Endometrium (tissue), 2 donors: ENCODE measurements around the gene TESK2.
"Not testable (repeated sequence)": the region's sequence is repeated elsewhere in the genome, so short reads cannot be mapped to it uniquely, and the experiment has no call there.

ENCODE experiments used
- FAIRE-seq: peaks from 2 replicates; lab custom pipeline; 2012; peaks lifted over from hg19 to GRCh38; lab: Jason Lieb, UNC
- donor health status: control.
- donor health status: control.

The TESK2 gene, protein sequence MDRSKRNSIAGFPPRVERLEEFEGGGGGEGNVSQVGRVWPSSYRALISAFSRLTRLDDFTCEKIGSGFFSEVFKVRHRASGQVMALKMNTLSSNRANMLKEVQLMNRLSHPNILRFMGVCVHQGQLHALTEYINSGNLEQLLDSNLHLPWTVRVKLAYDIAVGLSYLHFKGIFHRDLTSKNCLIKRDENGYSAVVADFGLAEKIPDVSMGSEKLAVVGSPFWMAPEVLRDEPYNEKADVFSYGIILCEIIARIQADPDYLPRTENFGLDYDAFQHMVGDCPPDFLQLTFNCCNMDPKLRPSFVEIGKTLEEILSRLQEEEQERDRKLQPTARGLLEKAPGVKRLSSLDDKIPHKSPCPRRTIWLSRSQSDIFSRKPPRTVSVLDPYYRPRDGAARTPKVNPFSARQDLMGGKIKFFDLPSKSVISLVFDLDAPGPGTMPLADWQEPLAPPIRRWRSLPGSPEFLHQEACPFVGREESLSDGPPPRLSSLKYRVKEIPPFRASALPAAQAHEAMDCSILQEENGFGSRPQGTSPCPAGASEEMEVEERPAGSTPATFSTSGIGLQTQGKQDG

DNA sequence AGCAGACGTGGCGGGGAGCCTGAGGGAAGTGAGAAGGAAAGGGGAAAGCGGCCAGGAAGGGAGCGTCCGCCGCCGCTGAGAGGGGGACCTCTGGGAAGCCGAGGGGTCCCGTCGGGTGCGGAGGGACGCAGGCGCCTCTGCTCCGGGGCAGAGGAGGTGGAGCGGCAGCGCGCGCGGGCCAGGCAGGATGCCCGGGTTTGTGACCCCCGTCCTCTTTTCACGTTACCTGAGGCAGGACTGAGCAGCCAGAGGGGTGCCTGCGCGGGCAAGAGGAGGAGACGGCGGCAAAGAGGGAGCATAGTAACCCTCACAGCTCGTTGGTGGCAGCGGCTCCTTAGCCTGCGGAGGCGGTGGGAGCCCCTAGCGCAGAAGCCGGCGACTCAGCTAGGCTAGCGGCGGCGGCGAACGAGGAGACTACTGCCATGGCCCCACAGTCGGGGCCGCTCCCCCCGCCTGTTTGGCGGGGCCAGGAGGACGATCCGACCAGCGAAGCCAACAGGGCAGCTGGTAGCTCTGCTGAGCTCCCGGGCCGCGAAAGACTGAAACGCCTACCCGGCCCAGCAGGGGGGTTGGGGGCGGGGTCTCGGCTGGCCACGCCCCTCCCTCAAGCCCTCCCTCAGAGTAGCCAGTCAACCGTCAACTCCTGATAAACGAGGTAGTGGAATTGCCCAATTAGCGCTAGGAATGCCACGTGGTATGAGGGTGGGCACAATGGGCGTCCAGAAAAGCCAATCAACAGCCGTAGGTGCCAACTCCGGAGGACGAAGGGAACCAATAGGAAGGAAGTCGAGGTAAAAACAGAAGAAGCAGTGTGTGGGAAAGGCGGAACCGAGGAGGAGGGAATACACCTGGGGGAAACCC, at the start of gene TESK2:
TESK2 (minus strand) TSS at position 538 of the 861 bp plus-strand sequence. CDS start 33,378 bp downstream, outside the sequence.
- FAIRE-seq: peak; percentile 99

DNA sequence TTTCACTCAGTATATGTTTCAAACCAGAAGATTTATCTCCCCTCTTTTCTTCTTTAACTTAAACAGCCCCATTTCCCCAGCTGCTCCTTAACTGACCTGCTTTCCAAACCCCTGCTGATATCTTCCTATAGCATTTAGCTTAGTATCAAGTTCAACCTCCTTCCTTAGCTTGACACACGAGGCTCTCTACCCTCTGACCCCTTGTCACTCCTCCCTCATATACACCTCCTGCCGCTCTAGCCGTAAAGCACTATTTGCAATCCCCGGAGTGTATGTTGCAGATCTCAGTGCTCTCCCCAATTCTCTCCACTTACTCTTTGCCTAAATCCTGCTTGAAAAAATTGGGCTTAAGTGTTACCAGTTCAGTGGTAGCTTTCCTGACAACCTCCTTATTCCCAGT, 45.9 kb upstream of the TESK2 start:
- FAIRE-seq: no peak

DNA sequence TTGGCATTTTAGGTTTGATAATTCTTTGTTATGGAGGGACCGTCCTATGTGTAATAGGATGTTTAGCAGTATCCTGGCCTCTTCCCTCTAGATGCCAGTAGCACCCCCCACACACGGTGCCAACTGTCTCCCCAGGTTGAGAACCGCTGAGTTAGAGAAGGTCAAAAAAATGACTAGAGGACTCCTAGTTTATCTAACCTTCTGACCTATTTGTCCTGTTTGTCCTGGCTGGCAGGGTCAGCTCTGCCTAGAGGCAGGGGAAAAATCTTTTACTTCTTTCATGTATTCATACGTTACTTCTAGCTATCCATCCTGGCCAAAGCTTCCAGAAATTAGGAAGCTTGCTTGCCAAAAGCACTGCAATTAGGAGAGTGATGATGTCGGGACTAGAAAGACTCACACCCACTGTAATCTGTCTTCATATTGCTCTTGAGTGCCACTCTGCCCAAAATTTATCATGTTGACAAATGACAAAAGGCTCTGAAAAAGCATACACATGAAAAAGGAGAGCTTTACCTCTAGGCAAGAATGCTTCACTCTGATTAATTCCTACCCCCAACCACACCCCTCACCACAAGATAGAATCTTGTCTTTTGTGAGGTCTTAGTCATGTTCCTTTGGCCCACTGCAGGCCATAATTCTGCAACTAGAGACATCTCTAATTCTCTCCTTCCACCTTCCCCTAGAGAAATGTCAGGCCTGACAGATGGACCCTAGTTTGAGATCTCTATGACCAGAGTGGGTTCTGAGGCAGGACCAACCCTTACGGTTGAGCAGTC, 45.2 kb upstream of the TESK2 start:
- FAIRE-seq: no peak

DNA sequence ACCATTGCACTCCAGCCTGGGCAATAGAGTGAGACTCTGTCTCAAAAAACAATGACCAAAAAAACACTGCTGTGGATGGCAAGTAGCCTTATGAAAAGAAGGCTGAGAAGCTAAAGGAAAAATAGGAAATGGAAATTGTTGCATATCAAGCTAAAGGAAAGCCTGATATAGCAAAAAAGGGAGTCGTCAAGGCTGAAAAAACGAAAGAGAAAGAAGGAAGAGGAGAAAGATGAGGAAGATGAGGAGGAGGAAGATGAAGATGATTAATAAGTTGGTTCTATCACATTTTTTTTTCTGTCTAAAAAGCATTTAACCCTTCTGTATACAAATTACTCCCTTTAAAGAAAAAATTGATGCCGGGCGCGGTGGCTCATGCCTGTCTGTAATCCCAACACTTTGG, 40.9 kb upstream of the TESK2 start:
- no peak for FAIRE-seq

DNA sequence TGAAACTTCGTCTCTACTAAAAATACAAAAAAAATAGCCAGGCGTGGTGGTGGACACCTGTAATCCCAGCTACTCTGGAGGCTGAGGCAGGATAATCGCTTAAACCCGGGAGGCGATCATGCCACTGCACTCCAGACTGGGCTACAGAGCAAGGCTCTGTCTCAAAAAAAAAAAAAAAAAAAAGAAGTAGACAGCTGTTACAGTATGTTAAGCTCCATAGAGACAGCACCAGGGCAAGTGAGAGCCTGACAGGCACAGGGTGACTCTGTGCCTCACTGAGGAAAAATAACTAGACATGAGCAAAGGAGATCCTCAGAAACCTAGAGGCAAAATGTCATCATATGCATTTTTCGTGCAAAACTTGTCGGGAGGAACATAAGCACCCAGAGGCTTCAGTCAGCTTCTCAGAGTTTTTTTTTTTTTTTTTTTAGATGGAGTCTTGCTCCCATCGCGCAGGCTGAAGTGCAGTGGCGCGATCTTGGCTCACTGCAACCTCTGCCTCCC, 39.7 kb upstream of the TESK2 start:
- FAIRE-seq: no peak

DNA sequence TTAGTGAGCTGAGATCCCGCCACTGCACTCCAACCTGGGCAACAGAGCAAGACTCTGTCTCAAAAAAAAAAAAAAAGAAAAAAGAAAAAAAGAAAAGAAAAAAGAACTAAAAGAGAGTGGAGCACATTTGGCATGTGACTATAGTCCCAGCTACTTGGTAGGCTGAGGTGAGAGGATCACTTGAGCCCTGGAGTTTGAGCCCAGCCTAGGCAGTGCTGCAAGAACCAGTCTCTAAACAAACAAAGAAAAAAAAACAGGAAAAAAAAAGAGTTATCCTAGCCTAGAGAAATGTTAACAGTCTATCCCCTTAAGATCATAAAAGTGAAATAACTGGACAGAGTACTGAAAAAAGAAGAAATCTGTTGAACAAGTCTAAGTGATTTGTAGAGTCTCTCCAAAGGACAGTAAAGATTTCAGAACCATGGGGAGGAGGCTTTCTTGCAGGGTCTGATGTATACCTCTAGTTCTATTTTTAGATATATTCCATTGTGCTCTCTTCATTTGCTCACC, 35.2 kb upstream of the TESK2 start:
- FAIRE-seq: no peak

DNA sequence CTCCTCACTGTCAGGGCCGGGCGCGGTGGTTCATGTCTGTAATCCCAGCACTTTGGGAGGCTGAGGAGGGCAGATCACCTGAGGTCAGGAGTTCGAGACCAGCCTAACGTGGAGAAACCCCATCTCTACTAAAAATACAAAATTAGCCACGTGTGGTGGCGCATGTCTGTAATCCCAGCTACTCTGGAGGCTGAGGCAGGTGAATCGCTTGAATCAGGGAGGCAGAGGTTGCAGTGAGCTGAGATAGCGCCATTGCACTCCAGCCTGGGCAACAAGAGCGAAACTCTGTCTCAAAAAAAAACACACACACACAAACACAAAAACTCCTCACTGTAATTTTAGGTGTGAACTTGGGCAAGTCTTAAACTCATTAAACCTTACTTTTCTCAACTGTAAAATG, 33.0 kb upstream of the TESK2 start:
- not testable (repeated sequence) for FAIRE-seq

DNA sequence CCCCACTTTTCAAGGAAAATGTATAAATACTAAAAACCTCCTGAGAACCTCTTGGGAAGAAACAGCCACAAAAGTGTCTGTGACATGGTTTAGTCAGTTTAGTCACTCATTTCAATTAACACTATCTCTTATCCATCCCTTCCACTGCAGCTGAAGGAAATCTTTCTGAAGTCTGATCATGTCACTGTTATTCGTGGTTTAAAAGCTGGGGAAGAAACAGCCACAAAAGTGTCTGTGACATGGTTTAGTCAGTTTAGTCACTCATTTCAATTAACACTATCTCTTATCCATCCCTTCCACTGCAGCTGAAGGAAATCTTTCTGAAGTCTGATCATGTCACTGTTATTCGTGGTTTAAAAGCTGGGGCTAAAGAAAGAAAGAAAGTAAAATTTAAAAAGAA, 32.6 kb upstream of the TESK2 start:
- not testable (repeated sequence) for FAIRE-seq

DNA sequence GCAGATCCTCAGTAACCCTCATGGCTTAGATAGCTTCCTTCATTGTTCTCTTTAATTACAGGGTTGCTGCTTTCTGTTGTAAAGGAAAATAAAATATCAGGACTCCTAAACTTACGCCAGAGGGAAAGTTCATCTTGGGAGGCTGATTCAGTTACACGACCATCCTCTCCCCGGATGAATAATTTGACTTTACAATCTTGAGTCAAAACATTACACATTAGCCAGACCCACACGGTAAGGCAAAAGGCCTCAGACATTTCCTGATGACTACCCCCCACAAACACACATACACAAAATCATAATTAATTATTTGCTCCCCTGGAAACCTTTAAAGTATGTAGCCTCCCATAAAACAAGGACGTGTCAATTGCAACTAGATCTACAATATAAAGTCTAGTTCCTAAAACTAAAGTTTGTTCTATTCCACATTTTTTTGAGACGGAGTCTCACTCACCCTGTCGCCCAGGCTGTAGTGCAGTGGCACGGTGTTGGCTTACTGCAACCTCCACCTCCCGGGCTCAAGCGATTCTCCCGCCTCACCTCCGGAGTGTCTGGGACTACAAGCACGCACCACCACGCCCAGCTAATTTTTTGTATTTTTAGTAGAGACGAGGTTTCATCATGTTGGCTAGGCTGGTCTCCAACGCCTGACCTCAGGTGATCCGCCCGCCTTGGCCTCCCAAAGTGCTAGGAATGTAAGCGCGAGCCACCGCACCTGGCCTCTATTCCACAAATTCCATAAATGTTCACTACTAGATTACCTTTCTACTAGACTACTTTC, 31.6 kb upstream of the TESK2 start:
- FAIRE-seq: no peak

DNA sequence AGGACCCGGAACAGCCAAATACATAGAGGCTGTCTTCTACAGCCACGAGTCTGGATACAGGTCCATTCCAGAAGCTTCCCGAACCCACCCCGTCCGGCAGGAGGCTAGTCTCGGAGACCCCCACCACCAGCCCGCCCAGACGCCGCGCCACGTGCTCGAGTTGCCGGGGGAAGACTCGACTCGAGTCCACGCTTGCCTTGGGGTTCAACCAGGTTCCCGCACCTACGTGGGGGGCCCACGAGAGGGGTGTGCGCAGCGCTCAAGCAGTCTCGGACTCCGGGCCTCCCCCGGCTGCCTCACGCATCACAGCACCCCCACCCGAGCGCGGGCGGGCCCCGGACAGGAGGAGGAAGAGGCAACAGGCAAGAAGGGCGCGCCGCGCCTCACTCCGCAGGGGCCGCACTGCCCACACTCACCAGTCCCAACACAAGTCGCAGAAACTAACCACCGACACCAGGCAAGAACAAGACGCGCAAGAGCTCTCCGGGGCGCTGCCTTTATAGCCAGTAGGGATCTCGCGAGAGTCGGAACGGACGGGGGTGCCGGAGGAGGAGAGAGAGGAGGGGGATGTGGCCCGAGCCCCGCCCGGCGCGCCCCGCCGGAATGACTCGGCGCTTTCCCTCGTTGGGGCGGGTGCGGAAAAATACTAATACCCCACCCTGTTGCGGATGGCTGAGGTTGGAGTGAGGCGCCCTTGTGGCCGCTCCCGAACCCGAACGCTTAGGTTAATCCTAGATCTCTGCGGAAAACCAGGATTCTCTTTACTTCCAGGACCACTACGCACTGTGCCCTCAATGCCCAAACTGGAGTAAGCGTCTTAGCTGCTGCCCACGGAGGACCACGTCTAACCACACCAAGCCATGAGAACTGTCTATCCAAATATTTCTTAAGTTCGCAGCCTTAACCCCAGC, 30.7 kb upstream of the TESK2 start, which contains the start of gene PRDX1:
PRDX1 (minus strand) TSS at position 472 of the 911 bp plus-strand sequence. CDS start 2,841 bp downstream, outside the sequence.
- FAIRE-seq: no peak

DNA sequence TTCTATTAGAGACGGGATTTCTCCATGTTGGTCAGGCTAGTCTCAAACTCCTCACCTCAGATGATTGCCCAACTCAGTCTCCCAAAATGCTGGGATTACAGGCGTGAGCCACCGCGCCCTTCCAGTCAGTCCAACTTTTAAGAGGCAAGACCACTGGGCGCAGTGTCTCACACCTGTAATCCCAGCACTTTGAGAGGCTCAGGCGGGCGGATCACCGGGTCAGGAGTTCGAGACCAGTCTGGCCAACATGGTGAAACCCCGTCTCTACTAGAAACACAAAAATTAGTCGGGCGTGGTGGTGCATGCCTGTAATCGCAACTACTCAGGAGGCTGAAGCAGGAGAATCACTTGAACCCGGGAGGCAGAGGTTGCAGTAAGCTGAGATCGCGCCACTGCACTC, 28.8 kb upstream of the TESK2 start:
- FAIRE-seq: not testable (repeated sequence)

DNA sequence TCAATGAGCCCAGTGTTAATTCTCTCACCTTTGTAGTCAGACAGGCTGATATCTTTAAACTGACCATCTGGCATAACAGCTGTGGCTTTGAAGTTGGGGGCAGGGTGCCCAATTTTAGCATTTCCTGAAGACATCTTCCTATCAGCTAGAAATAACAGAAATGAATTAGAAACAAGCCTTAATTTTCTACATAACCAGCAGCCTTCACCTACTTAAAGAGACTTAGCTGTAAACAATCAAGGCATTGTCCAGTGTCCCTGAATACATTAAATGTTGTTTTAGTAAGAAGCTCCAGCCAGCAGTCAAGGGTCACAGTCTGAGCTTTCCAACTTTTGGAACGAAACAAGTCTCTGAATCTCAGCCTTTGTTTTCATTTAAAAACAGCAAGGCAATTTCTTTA, 27.9 kb upstream of the TESK2 start:
- no peak for FAIRE-seq

DNA sequence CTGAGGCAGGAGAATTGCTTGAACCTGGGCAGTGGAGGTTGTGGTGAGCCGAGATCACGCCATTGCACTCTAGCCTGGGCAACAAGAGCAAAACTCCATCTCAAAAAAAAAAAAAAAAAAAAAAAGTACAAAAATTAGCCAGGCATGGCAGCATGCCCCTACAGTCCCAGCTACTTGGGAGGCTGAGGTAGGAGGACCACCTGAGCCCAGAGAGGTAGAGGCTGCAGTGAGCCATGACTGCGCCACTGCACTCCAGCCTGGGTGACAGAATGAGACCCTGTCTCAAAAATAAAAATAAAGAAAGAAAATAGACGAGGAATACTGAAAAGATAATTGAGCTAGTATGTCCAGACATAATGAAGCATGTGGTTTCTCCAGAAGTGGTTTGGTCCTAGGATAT, 27.4 kb upstream of the TESK2 start:
- not testable (repeated sequence) for FAIRE-seq

DNA sequence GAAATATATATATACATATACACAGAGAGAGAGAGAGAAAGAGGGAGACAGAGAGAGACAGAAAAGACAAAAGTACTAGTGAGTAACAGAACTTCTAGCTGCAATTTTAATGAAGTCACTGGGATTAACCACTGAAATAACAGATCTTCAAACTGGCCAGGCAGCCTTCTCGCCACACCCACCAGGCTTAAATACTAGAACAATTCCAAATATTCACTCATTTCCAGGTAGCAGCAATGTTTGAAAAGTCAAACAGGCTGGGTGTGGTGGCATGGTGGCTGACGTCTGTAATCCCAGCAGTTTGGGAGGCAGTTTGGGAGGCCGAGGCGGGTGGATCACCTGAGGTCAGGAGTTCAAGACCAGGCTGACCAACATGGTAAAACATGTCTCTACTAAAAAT, 25.5 kb upstream of the TESK2 start:
- no peak for FAIRE-seq

DNA sequence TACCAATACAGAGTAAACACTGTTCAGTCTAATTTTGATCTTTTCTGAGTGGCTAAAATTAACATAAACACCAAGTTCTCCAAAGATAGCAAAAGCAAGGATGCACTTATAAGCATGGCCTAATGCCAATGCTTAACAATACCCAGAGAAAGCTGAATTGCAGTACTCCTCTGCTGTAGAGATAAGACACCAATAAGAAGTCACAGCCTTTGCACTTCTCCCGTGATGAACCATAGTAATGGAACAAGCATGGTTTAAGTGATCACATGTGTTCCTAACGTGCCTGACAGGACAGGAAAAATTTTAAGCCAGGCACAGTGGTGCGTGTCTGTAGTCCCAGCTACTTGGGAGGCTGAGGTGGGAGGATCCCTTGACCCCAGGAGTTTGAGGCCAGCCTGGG, 25.1 kb upstream of the TESK2 start:
- no peak for FAIRE-seq

DNA sequence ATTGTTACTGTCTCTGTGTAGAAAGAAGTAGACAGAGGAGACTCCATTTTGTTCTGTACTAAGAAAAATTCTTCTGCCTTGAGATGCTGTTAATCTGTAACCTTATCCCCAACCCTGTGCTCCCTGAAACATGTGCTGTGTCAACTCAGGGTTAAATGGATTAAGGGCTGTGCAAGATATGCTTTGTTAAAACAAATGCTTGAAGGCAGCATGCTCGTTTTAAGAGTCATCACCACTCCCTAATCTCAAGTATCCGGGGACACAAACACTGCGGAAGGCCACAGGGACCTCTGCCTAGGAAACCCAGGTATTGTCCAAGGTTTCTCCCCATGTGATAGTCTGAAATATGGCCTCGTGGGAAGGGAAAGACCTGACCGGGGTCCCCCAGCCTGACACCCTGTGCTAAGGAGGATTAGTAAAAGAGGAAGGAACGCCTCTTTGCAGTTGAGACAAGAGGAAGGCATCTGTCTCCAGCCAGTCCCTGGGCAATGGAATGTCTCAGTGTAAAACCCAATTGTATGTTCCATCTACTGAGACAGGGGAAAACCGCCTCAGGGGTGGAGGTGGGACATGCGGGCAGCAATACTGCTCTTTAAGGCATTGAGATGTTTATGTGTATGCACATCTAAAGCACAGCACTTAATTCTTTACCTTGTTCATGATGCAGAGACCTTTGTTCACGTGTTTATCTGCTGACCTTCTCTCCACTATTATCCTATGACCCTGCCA, 22.7 kb upstream of the TESK2 start:
- FAIRE-seq: not testable (repeated sequence)

DNA sequence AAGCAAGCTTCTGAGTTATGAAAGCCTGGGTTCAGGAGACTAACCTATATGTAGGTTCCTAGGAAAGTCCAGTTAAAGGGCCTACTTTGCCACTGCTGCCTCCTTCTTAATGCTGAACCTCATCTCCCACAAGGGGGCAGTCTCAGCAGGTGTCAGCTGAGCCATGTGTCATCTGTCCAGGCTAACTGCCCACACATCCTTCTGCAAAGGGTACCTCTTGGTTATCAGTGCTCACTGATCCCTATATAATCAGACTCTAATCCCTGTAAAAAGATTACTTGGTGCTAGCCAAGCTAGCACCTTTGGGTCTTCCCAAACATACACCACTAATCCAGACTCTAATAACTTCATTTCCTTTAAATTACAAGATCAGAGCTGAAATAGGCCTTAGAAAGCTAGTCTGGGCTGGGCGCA, 21.7 kb upstream of the TESK2 start:
- no peak for FAIRE-seq

DNA sequence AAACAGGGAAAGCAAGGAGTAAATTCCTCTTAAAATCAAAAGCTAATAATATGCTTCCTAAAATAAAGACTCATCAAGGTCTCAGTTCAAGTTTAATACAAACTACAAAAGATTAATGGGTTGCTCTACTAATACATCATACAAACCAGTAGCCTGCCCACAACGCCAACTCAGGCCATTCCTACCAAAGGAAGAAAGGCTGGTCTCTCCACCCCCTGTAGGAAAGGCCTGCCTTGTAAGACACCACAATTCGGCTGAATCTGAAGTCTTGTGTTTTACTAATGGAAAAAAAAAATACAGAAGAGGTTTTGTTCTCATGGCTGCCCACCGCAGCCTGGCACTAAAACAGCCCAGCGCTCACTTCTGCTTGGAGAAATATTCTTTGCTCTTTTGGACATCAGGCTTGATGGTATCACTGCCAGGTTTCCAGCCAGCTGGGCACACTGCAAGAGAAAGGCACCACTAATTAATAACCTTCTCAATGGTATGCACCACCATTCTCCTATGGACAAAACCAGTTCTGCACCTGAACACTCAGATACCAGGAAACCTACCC, 20.1 kb upstream of the TESK2 start:
- no peak for FAIRE-seq
